ENCODE results near the gene CLDN5. TPM values are rescaled to one million over a fixed set of nuclear protein-coding genes. Genes with fewer than 3 reads are reported as not detected.
A peak's percentile ranks its signal among the peaks of the same experiment; 100 is the strongest.

CLDN5 gene
- total and polyA plus RNA-seq, 4 donors = 4.0 to 69.2 (median 24.1) TPM

DNA sequence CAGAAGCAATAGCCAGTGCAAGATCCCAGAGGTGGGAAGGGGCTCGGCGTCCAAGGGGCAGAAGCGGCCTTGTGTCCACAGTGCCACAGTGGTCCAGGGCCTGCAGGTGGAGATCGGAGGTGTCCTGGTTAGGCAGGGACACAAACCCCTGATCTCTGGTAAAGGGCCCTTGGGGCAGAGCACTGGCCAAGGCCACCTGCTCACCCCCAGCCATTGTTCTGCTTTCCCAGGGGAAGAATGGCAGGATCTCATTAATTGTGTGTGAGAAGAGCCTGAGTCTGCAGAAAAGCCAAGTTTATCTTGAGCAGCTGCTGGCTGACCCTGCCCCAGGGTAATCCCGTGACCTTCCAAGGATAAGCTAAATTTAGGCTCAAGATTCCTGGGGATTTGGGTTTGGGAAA is 3.1 kb upstream of the CLDN5 start:
- WGBS, 2 donors = 93 to 95% methylated on average over 5 of the region's 5 CpGs

DNA sequence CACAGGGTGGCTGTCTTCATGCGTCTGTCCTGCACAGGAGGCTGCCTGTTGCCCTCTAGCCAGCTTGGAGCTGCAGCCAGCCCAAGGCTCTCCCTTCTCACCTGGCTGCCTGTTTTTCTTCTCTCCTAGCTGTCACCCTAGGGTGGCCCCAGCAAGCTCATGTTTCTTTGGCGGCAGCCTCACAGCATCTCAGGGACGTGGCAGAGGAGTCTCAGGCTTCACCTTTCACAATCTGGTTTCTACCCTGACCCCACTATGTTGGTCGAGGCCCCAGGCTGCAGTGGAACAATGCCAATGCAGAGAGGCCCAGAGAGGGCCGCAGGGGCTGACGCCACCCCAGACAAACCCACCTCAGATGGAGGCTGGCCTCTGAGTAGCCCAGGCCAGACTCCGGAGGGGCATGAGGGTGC is 2.5 kb upstream of the CLDN5 start:
- Histone ChIP-seq H3K9me3 (ENCODE audit: control insufficient read depth, low read length) (no peaks in the 10 kb centered on the region), H3K36me3 (ENCODE audit: control insufficient read depth in 1 of 2, insufficient read depth in 2 of 2, low read length in 1 of 2) (no peaks in the 10 kb centered on the region), H3K27ac (ENCODE audit: low read depth in 1 of 2, low read length in 2 of 2) (no peak overlapping the region), H3K4me1 (ENCODE audit: control insufficient read depth in 1 of 2, insufficient read depth in 2 of 2, low read length in 2 of 2) (no peaks in the 10 kb centered on the region), H3K27me3 (ENCODE audit: control insufficient read depth in 1 of 2, insufficient read depth in 2 of 2, low read length in 1 of 2) (no peaks in the 10 kb centered on the region), H3K4me3 (ENCODE audit: low read length in 2 of 2) (no peak overlapping the region)
- intact Hi-C loops (cut with DNase I) = no loop called here
- ATAC-seq (ENCODE audit: low FRiP score) (no peak), DNase-seq (peak in 1 of 2 donors; percentile 54)
- WGBS, 2 donors = 86 to 87% methylated on average over 7 of the region's 7 CpGs

More for the DNA sequence above, 3.1 kb upstream of the CLDN5 start:
- H3K36me3 ChIP-seq (ENCODE audit: control insufficient read depth in 1 of 2, insufficient read depth in 2 of 2, low read length in 1 of 2) = no peaks in the 10 kb centered on the region
- H3K27me3 ChIP-seq (ENCODE audit: control insufficient read depth in 1 of 2, insufficient read depth in 2 of 2, low read length in 1 of 2) = no peaks in the 10 kb centered on the region
- H3K27ac ChIP-seq (ENCODE audit: low read depth in 1 of 2, low read length in 2 of 2) = no peak overlapping the region
- no peaks in the 10 kb centered on the region for H3K9me3 ChIP-seq (ENCODE audit: control insufficient read depth, low read length)
- no peak overlapping the region for H3K4me3 ChIP-seq (ENCODE audit: low read length in 2 of 2)
- intact Hi-C loops (cut with DNase I) = no loop called here
- peak in 1 of 2 donors; percentile 34 for DNase-seq
- no peaks in the 10 kb centered on the region for H3K4me1 ChIP-seq (ENCODE audit: control insufficient read depth in 1 of 2, insufficient read depth in 2 of 2, low read length in 2 of 2)
- no peak for ATAC-seq (ENCODE audit: low FRiP score)

GRCh38 chr22:19526076-19526701 is 2.0 kb upstream of the CLDN5 start:
- H3K4me1 ChIP-seq (ENCODE audit: control insufficient read depth in 1 of 2, insufficient read depth in 2 of 2, low read length in 2 of 2) = no peaks in the 10 kb centered on the region
- 96% methylated on average over 11 of the region's 11 CpGs for WGBS, 2 donors
- peak in 1 of 2 donors; percentile 40 for DNase-seq

DNA sequence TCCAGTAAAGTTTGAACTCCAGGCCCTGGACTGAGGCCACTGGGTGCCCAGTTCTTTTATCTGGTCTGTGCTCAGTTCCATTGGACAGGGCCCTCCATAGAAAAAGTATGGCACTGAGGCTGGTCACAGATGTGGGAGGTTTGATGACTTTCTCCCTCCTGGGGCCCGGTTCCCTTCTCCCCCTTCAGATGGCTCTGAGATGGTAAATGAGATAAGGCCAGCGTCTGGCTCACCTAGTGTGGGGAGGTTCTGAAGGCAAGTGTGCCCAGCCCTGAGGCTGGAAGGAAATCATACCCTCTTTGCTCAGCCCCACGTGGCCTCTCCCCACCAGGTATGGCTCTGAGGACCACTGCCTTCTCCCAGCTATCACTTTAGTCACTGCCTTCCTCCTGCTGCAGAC is 1.5 kb upstream of the CLDN5 start:
- no peak overlapping the region for H3K27ac ChIP-seq (ENCODE audit: low read depth in 1 of 2, low read length in 2 of 2)
- H3K9me3 ChIP-seq (ENCODE audit: control insufficient read depth, low read length) = no peaks in the 10 kb centered on the region
- no peaks in the 10 kb centered on the region for H3K27me3 ChIP-seq (ENCODE audit: control insufficient read depth in 1 of 2, insufficient read depth in 2 of 2, low read length in 1 of 2)
- WGBS, 2 donors = 89 to 93% methylated on average over 3 of the region's 3 CpGs
- no peaks in the 10 kb centered on the region for H3K36me3 ChIP-seq (ENCODE audit: control insufficient read depth in 1 of 2, insufficient read depth in 2 of 2, low read length in 1 of 2)
- H3K4me3 ChIP-seq (ENCODE audit: low read length in 2 of 2) = no peak overlapping the region
- H3K4me1 ChIP-seq (ENCODE audit: control insufficient read depth in 1 of 2, insufficient read depth in 2 of 2, low read length in 2 of 2) = no peaks in the 10 kb centered on the region
- ATAC-seq (ENCODE audit: low FRiP score) (no peak), DNase-seq (no peak)
- intact Hi-C loops (cut with DNase I) = no loop called here

More at GRCh38 chr22:19526076-19526701, 2.0 kb upstream of the CLDN5 start:
- intact Hi-C loops (cut with DNase I) = no loop called here
- ATAC-seq (ENCODE audit: low FRiP score) = no peak
- Histone ChIP-seq H3K9me3 (ENCODE audit: control insufficient read depth, low read length) (no peaks in the 10 kb centered on the region), H3K4me3 (ENCODE audit: low read length in 2 of 2) (no peak overlapping the region), H3K27ac (ENCODE audit: low read depth in 1 of 2, low read length in 2 of 2) (no peak overlapping the region), H3K27me3 (ENCODE audit: control insufficient read depth in 1 of 2, insufficient read depth in 2 of 2, low read length in 1 of 2) (no peaks in the 10 kb centered on the region), H3K36me3 (ENCODE audit: control insufficient read depth in 1 of 2, insufficient read depth in 2 of 2, low read length in 1 of 2) (no peaks in the 10 kb centered on the region)

DNA sequence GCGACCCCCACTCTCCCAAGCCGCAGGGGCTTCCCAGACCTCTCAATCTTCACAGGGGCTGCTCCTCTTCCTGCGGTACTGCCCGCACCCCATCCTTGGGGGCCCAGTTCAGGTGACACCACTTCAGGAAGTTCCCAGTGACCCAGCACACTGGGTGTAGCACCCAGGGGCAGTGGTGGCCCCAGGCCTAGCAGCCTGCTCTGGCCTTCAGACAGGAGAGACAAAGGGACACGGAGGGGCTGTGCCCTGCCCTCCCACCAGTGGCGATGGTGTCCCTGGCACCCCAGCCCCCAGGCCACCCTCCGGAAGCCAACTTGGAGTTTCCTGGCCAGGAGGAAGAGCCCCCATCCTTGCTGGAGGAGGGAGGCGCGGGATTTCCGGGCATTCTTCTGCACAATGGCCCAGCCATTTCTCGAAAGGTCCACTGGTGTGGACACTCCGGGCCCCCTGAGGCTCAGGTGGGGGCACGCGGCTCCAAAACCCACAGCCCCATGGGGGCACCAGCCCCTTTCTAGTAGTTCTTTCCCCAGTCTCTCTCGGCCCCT is 978 bp upstream of the CLDN5 start:
- no peaks in the 10 kb centered on the region for H3K36me3 ChIP-seq (ENCODE audit: control insufficient read depth in 1 of 2, insufficient read depth in 2 of 2, low read length in 1 of 2)
- DNase-seq (peak in 1 of 2 donors; percentile 68), ATAC-seq (ENCODE audit: low FRiP score) (peak; percentile 15)
- 88 to 89% methylated on average over 14 to 15 of the region's 15 CpGs for WGBS, 2 donors
- intact Hi-C loops (cut with DNase I) = no loop called here
- H3K4me3 ChIP-seq (ENCODE audit: low read length in 2 of 2) = no peak overlapping the region
- no peaks in the 10 kb centered on the region for H3K27me3 ChIP-seq (ENCODE audit: control insufficient read depth in 1 of 2, insufficient read depth in 2 of 2, low read length in 1 of 2)
- no peaks in the 10 kb centered on the region for H3K4me1 ChIP-seq (ENCODE audit: control insufficient read depth in 1 of 2, insufficient read depth in 2 of 2, low read length in 2 of 2)
- H3K9me3 ChIP-seq (ENCODE audit: control insufficient read depth, low read length) = no peaks in the 10 kb centered on the region
- no peak overlapping the region for H3K27ac ChIP-seq (ENCODE audit: low read depth in 1 of 2, low read length in 2 of 2)

- H3K36me3 ChIP-seq (ENCODE audit: control insufficient read depth in 1 of 2, insufficient read depth in 2 of 2, low read length in 1 of 2) = no peaks in the 10 kb centered on the region
- DNase-seq (peak in 1 of 2 donors; percentile 59), ATAC-seq (ENCODE audit: low FRiP score) (no peak)
- no peak overlapping the region for H3K4me3 ChIP-seq (ENCODE audit: low read length in 2 of 2)
- WGBS, 2 donors = 1% methylated on average over 80 to 99 of the region's 99 CpGs
- H3K27me3 ChIP-seq (ENCODE audit: control insufficient read depth in 1 of 2, insufficient read depth in 2 of 2, low read length in 1 of 2) = no peaks in the 10 kb centered on the region
- intact Hi-C loops (cut with DNase I) = no loop called here
- no peaks in the 10 kb centered on the region for H3K4me1 ChIP-seq (ENCODE audit: control insufficient read depth in 1 of 2, insufficient read depth in 2 of 2, low read length in 2 of 2)
- H3K9me3 ChIP-seq (ENCODE audit: control insufficient read depth, low read length) = no peaks in the 10 kb centered on the region
- H3K27ac ChIP-seq (ENCODE audit: low read depth in 1 of 2, low read length in 2 of 2) = no peak overlapping the region
These were observed 705 bp downstream of the CLDN5 start for GRCh38 chr22:19523240-19524169.

GRCh38 chr22:19522881-19523239 is 1.4 kb downstream of the CLDN5 start:
- Histone ChIP-seq H3K4me3 (ENCODE audit: low read length in 2 of 2) (no peak overlapping the region), H3K27me3 (ENCODE audit: control insufficient read depth in 1 of 2, insufficient read depth in 2 of 2, low read length in 1 of 2) (no peaks in the 10 kb centered on the region), H3K4me1 (ENCODE audit: control insufficient read depth in 1 of 2, insufficient read depth in 2 of 2, low read length in 2 of 2) (no peaks in the 10 kb centered on the region), H3K36me3 (ENCODE audit: control insufficient read depth in 1 of 2, insufficient read depth in 2 of 2, low read length in 1 of 2) (no peaks in the 10 kb centered on the region), H3K9me3 (ENCODE audit: control insufficient read depth, low read length) (no peaks in the 10 kb centered on the region), H3K27ac (ENCODE audit: low read depth in 1 of 2, low read length in 2 of 2) (no peak overlapping the region)
- intact Hi-C loops (cut with DNase I) = no loop called here
- DNase-seq (peak in 1 of 2 donors; percentile 59), ATAC-seq (ENCODE audit: low FRiP score) (no peak)
- WGBS, 2 donors = 31 to 32% methylated on average over 9 of the region's 9 CpGs

DNA sequence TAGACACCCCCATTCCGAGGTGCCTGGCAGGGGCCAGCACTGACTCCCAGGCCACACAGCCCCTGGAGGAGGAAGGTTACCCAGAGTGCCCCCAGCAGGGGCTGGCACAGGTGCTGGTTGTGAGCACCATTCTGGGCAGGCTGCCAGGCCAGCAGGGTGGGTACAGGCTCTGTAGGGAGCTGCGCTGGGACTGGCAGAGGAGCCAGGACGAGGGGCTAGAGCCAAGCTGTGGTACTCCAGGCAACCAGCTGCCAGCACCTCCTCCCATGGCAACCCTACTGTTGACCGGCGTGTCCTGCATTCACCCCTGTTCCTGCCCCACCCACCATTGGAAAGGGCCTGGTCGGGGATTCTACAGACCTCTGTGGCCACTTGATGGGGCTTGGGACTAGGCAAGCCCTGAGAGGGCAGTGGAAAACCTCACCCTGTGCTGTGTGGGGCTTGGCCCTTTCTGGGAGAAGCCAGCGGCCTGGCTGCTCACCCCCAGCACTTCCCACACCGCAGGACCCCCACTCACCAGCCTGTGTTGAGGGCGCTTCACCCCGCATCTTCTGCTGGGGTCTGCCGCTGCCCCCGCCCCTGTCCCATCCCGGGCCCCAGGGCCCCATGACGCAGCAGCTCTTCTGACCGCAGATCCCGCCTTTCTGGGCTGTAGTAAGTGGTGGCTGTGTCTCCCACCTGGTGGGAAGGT is 1.9 kb downstream of the CLDN5 start:
- Histone ChIP-seq H3K4me1 (ENCODE audit: control insufficient read depth in 1 of 2, insufficient read depth in 2 of 2, low read length in 2 of 2) (no peaks in the 10 kb centered on the region), H3K27me3 (ENCODE audit: control insufficient read depth in 1 of 2, insufficient read depth in 2 of 2, low read length in 1 of 2) (no peaks in the 10 kb centered on the region), H3K27ac (ENCODE audit: low read depth in 1 of 2, low read length in 2 of 2) (no peak overlapping the region), H3K9me3 (ENCODE audit: control insufficient read depth, low read length) (no peaks in the 10 kb centered on the region), H3K4me3 (ENCODE audit: low read length in 2 of 2) (no peak overlapping the region), H3K36me3 (ENCODE audit: control insufficient read depth in 1 of 2, insufficient read depth in 2 of 2, low read length in 1 of 2) (no peaks in the 10 kb centered on the region)
- peak in 1 of 2 donors; percentile 75 for DNase-seq
- intact Hi-C loops (cut with DNase I) = no loop called here
- ATAC-seq (ENCODE audit: low FRiP score) = no peak
- 69 to 75% methylated on average over 16 of the region's 16 CpGs for WGBS, 2 donors
